ENCODE results near the gene TPCN1.

- TF ChIP-seq CTCF (IDR thresholded peaks at IDR 0.05) (no peak), POLR2A (IDR thresholded peaks at IDR 0.05) (no peak)
Measured at GRCh38 chr12:113298472-113298817, 77.2 kb downstream of the TPCN1 start.
